Measurements from ENCODE around the gene PTPRR.

GRCh38 chr12:70686907-70687306 is 233.6 kb downstream of the PTPRR start:
- TF ChIP-seq CTCF (IDR thresholded peaks at IDR 0.05) (no peak), POLR2A (IDR thresholded peaks at IDR 0.05; ENCODE audit: low read depth) (no peak), EP300 (IDR thresholded peaks at IDR 0.05) (no peak), POLR2AphosphoS5 (IDR thresholded peaks at IDR 0.05) (no peak)

Measured in esophagus muscularis mucosa (tissue), 4 donors.